Fibroblast of pulmonary artery (primary cell): ENCODE results near the gene TGFB2.

ENCODE experiments used
- DNase-seq: peaks from one replicate; pipeline ENCODE4 v3.0.0-alpha.2; 2010; ENCODE audit warnings: low read depth
- H3K4me3 ChIP-seq: replicated peaks from 2 replicates; pipeline ENCODE4 v1.5.1; 2011; ENCODE audit warnings: low read depth, mild to moderate bottlenecking, control low read depth, low read length, moderate library complexity
- CTCF ChIP-seq: IDR thresholded peaks from 2 replicates; pipeline ENCODE4 v1.5.1; 2011; ENCODE audit warnings: mild to moderate bottlenecking, control low read depth, low read length, inconsistent platforms; ENCODE audit errors: missing control alignments

TGFB2 gene

GRCh38 chr1:218388591-218388990 is 43.5 kb downstream of the TGFB2 start:
- no peak for DNase-seq
- TF ChIP-seq CTCF: no peak
- H3K4me3 ChIP-seq: no peak overlapping the region

- H3K4me3 ChIP-seq: no peak overlapping the region
- peak; percentile 58 for DNase-seq
- no peak for TF ChIP-seq CTCF
Measured at GRCh38 chr1:218390618-218391017, 45.5 kb downstream of the TGFB2 start.

GRCh38 chr1:218392780-218393179 is 47.6 kb downstream of the TGFB2 start:
- no peak for DNase-seq
- no peak overlapping the region for H3K4me3 ChIP-seq
- TF ChIP-seq CTCF: no peak

GRCh38 chr1:218394416-218394815 is 49.3 kb downstream of the TGFB2 start:
- TF ChIP-seq CTCF: no peak
- no peak for DNase-seq
- H3K4me3 ChIP-seq: no peak overlapping the region

- TF ChIP-seq CTCF: no peak
- no peak for DNase-seq
- no peak overlapping the region for H3K4me3 ChIP-seq
Measured at GRCh38 chr1:218394989-218395388, 49.9 kb downstream of the TGFB2 start.

GRCh38 chr1:218395916-218396315 is 50.8 kb downstream of the TGFB2 start:
- no peak overlapping the region for H3K4me3 ChIP-seq
- no peak for DNase-seq
- no peak for TF ChIP-seq CTCF

GRCh38 chr1:218397752-218398339 is 52.7 kb downstream of the TGFB2 start:
- no peak for TF ChIP-seq CTCF
- peak; percentile 58 for DNase-seq
- no peak overlapping the region for H3K4me3 ChIP-seq
